ENCODE results near the gene NINJ2.

NINJ2 gene

DNA sequence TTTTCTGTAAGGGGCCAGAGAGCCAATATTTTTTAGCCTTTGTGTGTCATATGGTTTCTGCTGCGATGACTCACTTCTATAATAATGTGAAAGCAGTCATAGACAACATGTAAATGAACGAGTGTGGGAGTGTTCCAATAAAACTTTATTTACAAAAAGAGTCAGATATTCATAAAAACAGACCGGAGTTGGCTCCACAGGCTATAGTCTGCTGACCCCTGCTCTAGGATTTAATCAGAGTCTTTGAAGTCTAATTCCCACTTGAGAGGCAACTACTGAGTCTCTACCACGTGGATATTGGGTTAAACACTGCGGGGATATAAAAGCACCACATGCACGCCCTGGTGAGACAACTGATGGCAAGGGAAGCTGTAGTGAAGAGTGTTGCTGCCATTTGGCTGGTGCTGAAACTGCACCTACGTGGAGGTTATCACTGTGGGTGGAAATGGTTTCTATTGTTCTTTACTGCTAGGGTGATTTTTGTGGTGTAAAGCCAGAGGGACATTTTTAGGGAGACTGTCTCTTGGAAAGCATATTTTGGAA lies 3.6 kb upstream of the NINJ2 start:
- TF ChIP-seq, protein P1, sequence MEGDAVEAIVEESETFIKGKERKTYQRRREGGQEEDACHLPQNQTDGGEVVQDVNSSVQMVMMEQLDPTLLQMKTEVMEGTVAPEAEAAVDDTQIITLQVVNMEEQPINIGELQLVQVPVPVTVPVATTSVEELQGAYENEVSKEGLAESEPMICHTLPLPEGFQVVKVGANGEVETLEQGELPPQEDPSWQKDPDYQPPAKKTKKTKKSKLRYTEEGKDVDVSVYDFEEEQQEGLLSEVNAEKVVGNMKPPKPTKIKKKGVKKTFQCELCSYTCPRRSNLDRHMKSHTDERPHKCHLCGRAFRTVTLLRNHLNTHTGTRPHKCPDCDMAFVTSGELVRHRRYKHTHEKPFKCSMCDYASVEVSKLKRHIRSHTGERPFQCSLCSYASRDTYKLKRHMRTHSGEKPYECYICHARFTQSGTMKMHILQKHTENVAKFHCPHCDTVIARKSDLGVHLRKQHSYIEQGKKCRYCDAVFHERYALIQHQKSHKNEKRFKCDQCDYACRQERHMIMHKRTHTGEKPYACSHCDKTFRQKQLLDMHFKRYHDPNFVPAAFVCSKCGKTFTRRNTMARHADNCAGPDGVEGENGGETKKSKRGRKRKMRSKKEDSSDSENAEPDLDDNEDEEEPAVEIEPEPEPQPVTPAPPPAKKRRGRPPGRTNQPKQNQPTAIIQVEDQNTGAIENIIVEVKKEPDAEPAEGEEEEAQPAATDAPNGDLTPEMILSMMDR (conservative IDR thresholded peaks at IDR 0.05): no peak
- no peak overlapping the region for H3K27ac ChIP-seq

DNA sequence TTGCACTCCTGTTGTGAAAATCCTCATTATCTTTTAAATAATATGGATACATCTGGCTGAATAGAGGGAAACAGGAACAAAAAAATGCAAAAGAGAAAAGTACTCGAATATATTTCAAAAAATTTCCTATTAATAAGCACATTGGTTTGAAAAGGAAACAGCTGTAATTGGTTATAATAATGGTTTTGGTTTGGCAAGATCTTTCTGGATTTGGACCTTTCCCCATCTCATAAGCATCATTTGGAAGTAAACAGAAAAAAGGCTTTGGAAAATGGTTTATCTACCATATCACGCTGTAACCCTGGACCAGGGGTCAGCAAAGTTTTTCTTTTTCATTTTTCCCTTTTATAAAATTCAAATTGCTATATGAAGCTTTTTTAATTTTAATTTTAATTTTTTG lies 2.8 kb upstream of the NINJ2 start:
- TF ChIP-seq, protein P1 (conservative IDR thresholded peaks at IDR 0.05): no peak
- H3K27ac ChIP-seq: no peak overlapping the region

DNA sequence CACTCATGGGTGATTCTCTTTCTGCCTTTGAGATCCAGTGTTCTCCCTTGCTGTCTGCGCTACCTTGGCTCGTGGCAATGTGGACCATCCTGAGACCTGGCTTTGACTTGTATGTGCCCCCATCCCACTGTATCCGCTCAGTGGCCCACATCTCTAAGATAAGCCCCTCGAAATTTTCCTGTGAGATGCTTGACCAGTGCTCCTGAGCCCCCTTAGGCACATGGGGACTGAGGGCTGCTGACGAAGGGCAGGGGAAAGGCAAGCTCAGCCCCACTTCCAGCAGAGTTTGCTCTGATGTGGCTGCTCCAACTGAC lies 1.5 kb upstream of the NINJ2 start:
- TF ChIP-seq, protein P1 (conservative IDR thresholded peaks at IDR 0.05): no peak
- H3K27ac ChIP-seq: no peak overlapping the region

DNA sequence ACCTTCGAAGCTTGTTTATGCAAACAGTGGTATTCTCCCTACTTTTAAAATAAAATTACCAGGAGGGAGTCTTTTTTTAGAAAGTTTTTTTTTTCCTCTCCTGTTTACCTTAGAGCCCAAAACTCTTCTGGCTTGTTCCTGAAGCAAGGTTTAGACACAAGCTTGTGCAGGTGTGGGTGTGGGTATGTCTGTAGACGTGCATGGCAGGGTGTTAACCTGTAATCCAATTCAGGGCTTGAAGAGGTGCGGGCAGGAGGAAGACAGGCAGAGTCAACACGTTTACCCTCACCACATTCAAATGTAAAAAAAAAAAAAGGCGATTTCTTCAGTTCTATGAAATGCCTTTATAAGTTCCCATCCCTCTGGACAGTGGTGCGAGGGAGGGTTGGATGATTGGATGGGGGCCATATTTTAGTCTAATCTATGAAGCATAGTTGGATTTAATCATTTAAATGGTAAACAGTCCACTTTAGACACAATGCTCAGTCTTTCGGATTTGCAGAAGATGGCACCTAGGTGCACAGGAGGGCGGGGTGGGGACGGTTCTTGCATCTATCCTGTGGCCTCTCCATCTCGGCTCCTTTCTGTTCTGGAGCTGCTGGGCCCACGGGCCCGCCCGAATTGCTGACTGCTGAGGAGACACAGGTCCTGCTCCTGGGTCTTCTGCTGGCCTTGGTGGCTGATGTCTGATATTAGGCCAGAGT lies 982 bp upstream of the NINJ2 start:
- no peak overlapping the region for H3K27ac ChIP-seq
- TF ChIP-seq, protein P1 (conservative IDR thresholded peaks at IDR 0.05): no peak

DNA sequence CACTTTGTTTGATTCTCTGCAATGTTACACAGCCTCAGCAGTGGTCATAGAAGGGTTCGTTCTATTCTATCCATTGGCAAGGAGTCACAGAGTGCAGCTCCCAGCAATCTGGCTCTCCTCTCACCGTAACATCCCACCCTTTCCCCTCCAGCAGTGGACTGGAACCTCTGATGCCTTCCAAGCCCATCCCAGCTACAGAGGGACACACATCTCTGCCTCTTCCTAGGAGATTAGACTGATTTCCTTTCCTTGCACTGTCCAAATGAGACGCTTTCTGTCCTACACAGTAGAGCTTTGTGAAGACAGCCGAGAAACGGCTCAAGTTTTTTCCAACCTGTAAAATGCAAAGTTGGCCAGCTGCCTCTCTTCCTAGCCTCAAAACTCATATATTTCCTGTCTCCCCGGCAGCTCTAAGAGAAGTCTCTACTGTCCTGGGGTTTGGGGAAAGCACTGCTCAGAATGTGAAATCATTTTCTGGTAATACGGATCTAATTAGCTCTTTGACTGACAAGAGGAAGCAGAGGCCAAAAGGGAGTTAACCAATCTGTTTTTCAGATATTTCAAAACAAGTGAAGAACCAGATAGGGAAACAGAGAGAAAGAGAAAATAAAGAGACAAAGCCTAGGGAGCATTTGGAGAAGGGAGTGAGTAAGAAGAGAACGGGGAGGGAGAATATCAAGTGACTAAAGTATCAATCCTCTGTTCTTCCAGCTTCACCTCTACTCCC lies 516 bp downstream of the NINJ2 start:
- TF ChIP-seq, protein P1 (conservative IDR thresholded peaks at IDR 0.05): no peak
- no peak overlapping the region for H3K27ac ChIP-seq

DNA sequence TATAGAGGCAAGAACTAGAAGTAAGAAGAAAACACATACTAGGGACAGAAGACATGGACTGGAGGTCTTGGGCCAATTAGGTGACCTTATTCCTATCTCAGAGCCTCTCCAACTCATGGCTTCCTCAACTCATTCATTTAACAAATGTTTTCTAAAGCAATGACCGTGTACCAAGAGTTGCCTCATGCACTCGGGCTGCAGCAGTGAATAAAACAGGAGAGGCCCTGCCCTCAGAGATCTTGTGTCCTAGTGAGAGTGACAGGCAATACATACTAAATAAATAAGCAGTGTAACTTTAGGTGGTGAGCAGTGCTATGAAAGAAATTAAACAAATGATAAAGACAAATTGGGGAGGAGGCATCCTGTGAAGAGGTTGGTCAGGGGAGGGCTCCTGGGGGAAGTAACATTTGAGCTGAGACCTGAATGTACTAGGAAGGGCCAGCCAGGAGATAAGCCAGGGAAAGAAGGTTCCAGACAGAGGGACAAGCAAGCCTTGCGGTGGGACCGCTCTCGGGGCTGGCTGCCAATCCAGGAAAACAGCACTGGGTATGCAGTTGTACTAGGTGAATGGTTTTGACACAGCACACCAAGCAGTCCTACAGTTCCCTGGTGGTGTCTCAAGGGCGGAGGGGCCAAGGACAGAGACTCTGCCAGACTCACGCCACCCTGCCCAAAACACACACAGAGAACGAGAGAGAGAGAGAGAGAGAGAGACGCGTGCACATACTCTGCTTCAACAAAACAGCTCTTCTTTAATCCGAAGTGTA lies 1.3 kb downstream of the NINJ2 start:
- TF ChIP-seq, protein P1 (conservative IDR thresholded peaks at IDR 0.05): no peak
- H3K27ac ChIP-seq: no peak overlapping the region

DNA sequence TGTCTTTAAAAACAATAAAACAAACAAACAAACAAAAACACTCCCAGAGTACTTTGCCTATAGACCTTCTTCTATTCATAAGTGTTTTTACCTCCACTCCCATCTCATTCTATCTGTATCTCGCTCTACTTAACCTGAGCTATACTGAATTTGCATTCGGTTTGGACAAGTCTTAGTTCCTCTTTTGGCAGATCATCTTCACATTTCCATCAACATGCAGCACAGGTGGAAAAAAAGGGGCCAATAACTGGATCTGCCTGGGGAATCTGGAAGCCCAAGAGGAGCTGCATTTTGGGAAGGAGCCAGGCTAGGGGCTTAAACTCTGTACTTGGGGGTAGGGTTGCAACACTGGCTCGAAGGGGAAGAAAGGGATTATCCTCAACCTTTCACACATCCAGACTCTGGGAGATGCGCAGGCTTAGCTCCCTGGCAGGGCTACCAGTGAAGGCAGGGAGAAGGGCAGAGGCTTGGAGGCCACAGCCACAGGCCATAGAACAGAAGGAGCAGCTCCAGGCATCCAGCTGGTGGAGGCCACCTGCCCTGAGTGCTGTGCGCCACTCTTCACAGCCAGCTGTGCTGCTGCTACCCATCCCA lies 4.1 kb downstream of the NINJ2 start:
- no peak overlapping the region for H3K27ac ChIP-seq
- TF ChIP-seq, protein P1 (conservative IDR thresholded peaks at IDR 0.05): no peak

All from VCaP (cell line).